ENCODE data around the gene ARHGEF3.

GRCh38 chr3:56776556-56776950, 25.2 kb downstream of the ARHGEF3 start:
- no peak for TF ChIP-seq CTCF (IDR thresholded peaks at IDR 0.05)
- no peak for TF ChIP-seq POLR2A (IDR thresholded peaks at IDR 0.05)
